A673 (cell line): ENCODE results near the gene ITPR1. TPM values are rescaled to one million over a fixed set of nuclear protein-coding genes. Genes with fewer than 3 reads are reported as not detected.

Source experiments
- BruUV-seq: library from RNA; stranded (reverse); fragments of 400-500 nt; replicated peaks from 2 replicates; lab custom pipeline; 2021; lab: Mats Ljungman, UMichigan
- CTCF ChIA-PET: fragments of 300-600 bp; sonication (Branson Sonifier 250); formaldehyde crosslinking; loops from one replicate; lab custom pipeline; 2022; ENCODE audit warnings: antibody characterized with exemption; lab: Charles Lee
- POLR2A ChIA-PET: fragments of 300-600 bp; sonication (Branson Sonifier 250); formaldehyde crosslinking; loops from one replicate; lab custom pipeline; 2022; ENCODE audit warnings: antibody characterized with exemption; ENCODE audit not compliant: low non-redundant PET; lab: Charles Lee
- DNase-seq: peaks from one replicate; pipeline ENCODE4 v3.0.0-alpha.2; 2015; ENCODE audit warnings: low spot score
- H3K27ac ChIP-seq: fragments of 200-600 bp; sonication (generic); 2 replicates; pipeline ENCODE4 v1.5.1; 2016; ENCODE audit warnings: mixed run types, low read depth, mild to moderate bottlenecking, mixed read lengths, antibody characterized with exemption, low read length; ENCODE audit not compliant: poor library complexity, severe bottlenecking
- H3K27me3 ChIP-seq: fragments of 200-600 bp; sonication (generic); replicated peaks from 2 replicates; pipeline ENCODE4 v1.6.1; 2017; ENCODE audit warnings: mixed run types, low read depth, mild to moderate bottlenecking, mixed read lengths, antibody characterized with exemption, low read length; ENCODE audit not compliant: insufficient read depth, poor library complexity
- H3K36me3 ChIP-seq: fragments of 200-600 bp; sonication (generic); 2 replicates; pipeline ENCODE4 v1.6.1; 2016; ENCODE audit warnings: mixed run types, mild to moderate bottlenecking, mixed read lengths, antibody characterized with exemption, low read length; ENCODE audit not compliant: insufficient read depth, poor library complexity, severe bottlenecking
- H3K4me1 ChIP-seq: fragments of 200-600 bp; sonication (generic); 2 replicates; pipeline ENCODE4 v1.6.1; 2017; ENCODE audit warnings: mixed run types, mild to moderate bottlenecking, mixed read lengths, antibody characterized with exemption, low read length; ENCODE audit not compliant: insufficient read depth, poor library complexity, severe bottlenecking
- H3K4me3 ChIP-seq: fragments of 200-600 bp; sonication (generic); 2 replicates; pipeline ENCODE4 v1.5.1; 2016; ENCODE audit warnings: low read depth, mixed run types, mild to moderate bottlenecking, mixed read lengths, low read length; ENCODE audit not compliant: poor library complexity, severe bottlenecking
- H3K9me3 ChIP-seq: fragments of 200-600 bp; sonication (generic); 2 replicates; pipeline ENCODE4 v1.6.1; 2016; ENCODE audit warnings: mixed run types, low read depth, mild to moderate bottlenecking, mixed read lengths, antibody characterized with exemption, low read length; ENCODE audit not compliant: poor library complexity, severe bottlenecking
- EZH2 ChIP-seq: fragments of 200-600 bp; sonication (generic); IDR thresholded peaks from 2 replicates; pipeline ENCODE4 v1.6.1; 2017; ENCODE audit warnings: borderline replicate concordance, low read depth, mild to moderate bottlenecking, mixed read lengths, antibody characterized with exemption, low read length; ENCODE audit not compliant: poor library complexity, severe bottlenecking
- intact Hi-C: fragments of 100-400 bp; cut with micrococcal nuclease; formaldehyde crosslinking; loops from one replicate; pipeline ENCODE4 v1.10.0; 2022; ENCODE audit not compliant: unreplicated experiment
- total RNA-seq: library from RNA; stranded (reverse); gene quantifications from 2 replicates; pipeline ENCODE4 v1.2.3, GENCODE V29; 2021
- TF ChIP-seq, protein P1 (sequence below): fragments of 300-800, 200-600 bp; sonication (generic); conservative IDR thresholded peaks from 2 replicates; pipeline ENCODE4 v1.5.1; 2017; ENCODE audit warnings: low read depth, mild to moderate bottlenecking, antibody characterized with exemption, low read length, moderate library complexity, mixed read lengths

ITPR1 gene
- total RNA-seq, 1 experiment from 2014 or later = 8.6 TPM

DNA sequence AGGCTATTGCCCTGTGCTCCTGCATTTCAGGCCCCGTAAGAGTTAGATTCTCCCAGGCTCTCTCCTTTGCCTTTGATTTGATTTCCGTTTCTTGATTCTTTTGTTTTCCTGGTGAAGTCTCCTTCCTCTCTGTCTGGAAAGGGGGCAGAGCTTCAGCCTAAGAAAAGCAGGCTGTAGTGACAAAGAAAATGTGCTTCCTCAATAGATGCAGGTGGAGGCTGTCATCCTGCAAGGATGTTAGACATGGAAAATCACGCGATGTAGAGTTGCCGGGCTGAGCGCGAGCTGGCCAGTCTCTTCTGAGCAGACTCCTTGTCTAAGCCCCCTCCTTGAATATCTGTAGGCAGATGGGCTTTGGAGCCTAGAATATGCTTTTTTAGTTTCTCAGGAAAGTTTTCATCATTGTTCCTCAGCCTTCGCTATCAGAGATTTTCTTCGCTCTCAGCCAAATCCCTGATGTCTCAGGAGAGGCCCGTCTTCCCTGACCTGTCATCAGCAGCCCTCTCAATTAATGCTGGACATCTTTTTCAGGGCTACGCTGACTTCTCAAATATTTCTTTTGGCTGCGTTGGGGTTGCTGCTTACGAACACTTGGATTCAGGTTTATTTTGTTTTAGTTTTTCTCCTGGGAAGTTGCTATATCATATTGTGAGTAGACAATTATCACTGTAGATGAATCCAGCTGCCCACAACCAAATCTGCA lies 163.6 kb downstream of the ITPR1 start:
- no TSS peak for BruUV-seq
- CTCF ChIA-PET = no interaction called here
- DNase-seq = no peak
- Histone ChIP-seq H3K36me3 (no peaks in the 10 kb centered on the region), H3K4me3 (no peak overlapping the region), H3K9me3 (no peaks in the 10 kb centered on the region), H3K4me1 (no peaks in the 10 kb centered on the region), H3K27ac (no peak overlapping the region), H3K27me3 (no peaks in the 10 kb centered on the region)
- intact Hi-C loops = loop anchor here (1.0 kb wide), 1 partner anchor 402 kb away; no protein-coding TSS in a partner anchor
- POLR2A ChIA-PET = no interaction called here
- TF ChIP-seq, protein P1, sequence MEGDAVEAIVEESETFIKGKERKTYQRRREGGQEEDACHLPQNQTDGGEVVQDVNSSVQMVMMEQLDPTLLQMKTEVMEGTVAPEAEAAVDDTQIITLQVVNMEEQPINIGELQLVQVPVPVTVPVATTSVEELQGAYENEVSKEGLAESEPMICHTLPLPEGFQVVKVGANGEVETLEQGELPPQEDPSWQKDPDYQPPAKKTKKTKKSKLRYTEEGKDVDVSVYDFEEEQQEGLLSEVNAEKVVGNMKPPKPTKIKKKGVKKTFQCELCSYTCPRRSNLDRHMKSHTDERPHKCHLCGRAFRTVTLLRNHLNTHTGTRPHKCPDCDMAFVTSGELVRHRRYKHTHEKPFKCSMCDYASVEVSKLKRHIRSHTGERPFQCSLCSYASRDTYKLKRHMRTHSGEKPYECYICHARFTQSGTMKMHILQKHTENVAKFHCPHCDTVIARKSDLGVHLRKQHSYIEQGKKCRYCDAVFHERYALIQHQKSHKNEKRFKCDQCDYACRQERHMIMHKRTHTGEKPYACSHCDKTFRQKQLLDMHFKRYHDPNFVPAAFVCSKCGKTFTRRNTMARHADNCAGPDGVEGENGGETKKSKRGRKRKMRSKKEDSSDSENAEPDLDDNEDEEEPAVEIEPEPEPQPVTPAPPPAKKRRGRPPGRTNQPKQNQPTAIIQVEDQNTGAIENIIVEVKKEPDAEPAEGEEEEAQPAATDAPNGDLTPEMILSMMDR = no peak
- no peak for TF ChIP-seq EZH2

DNA sequence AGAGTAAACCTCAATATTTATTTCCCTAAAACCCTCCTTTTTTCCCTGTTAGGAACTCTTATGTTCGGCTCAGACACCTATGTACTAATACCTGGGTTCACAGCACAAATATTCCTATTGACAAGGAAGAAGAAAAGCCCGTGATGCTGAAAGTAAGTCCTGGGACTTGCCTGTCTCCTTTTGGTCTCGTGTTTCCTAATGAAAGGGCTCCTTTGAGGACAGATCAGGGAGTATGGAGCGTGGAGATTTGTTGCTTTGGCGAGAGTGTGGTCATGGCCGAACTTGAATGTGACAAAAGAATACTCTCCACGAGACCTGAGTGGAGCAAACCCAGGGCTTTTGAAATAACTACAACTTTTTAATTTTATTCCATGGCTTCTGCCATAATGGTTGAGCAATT lies 167.8 kb downstream of the ITPR1 start:
- no peak overlapping the region for H3K4me3 ChIP-seq
- H3K36me3 ChIP-seq = no peaks in the 10 kb centered on the region
- no peaks in the 10 kb centered on the region for H3K4me1 ChIP-seq
- BruUV-seq = no TSS peak
- TF ChIP-seq EZH2 = no peak
- TF ChIP-seq, protein P1 = no peak
- no peak for DNase-seq
- no peaks in the 10 kb centered on the region for H3K9me3 ChIP-seq
- ChIA-PET POLR2A (no interaction called here), CTCF (no interaction called here)
- no peak overlapping the region for H3K27ac ChIP-seq
- H3K27me3 ChIP-seq = no peaks in the 10 kb centered on the region
- intact Hi-C loops = no loop called here

DNA sequence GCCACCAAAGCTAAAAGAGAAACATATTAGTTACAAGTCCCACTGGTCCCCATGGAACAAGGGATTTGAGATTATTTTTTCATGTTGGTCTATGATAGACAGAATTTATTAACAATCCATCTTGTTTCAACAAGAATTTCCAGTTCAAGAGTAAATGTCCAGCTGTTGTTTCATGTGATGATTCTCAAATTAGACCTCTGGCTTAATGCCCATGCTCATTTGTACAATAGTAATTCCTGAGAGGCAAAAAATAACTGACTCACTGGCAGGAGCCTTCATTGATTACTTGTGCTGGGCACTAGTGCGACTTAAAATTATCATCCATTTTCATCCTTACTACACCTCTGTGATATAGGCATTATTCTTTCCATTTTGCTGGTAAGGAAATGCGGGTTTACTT lies 171.3 kb downstream of the ITPR1 start:
- intact Hi-C loops = no loop called here
- ChIA-PET CTCF (no interaction called here), POLR2A (no interaction called here)
- Histone ChIP-seq H3K27ac (no peak overlapping the region), H3K27me3 (no peaks in the 10 kb centered on the region), H3K9me3 (no peaks in the 10 kb centered on the region), H3K36me3 (no peaks in the 10 kb centered on the region), H3K4me3 (no peak overlapping the region), H3K4me1 (no peaks in the 10 kb centered on the region)
- BruUV-seq = no TSS peak
- DNase-seq = no peak
- TF ChIP-seq, protein P1 = no peak
- no peak for TF ChIP-seq EZH2
